HG02642 (cell line): ENCODE results near the gene CCND3.
"Not testable (repeated sequence)": the region's sequence is repeated elsewhere in the genome, so short reads cannot be mapped to it uniquely, and the experiment has no call there.

ENCODE experiments used
- ATAC-seq: cut with Tn5 transposase; IDR thresholded peaks from one replicate; pipeline ENCODE4 v1.9.1; 2021; ENCODE audit warnings: mild to moderate bottlenecking; ENCODE audit not compliant: unreplicated experiment, poor library complexity

The CCND3 gene

DNA sequence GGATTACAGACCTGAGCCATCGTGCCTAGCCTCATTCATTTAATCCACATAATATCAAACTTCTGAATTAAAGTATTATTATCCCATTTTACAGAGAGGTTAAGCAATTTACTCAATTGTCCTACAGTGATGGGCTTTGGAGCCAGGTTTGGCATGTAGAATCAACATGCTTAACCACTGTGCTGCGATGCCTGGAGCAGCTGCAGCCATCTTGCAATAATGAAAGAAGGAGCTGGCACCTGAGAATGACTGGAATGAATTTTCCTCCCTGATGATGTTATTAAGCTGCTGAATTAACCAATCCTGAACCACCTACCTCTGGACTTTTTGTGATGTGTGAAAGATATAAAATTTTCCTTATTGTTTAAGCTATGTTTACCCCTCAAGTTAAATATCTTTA lies 13.1 kb upstream of the CCND3 start:
- no peak for ATAC-seq

- ATAC-seq: no peak
Observed at GRCh38 chr6:41947581-41948220, 6.1 kb upstream of the CCND3 start.

DNA sequence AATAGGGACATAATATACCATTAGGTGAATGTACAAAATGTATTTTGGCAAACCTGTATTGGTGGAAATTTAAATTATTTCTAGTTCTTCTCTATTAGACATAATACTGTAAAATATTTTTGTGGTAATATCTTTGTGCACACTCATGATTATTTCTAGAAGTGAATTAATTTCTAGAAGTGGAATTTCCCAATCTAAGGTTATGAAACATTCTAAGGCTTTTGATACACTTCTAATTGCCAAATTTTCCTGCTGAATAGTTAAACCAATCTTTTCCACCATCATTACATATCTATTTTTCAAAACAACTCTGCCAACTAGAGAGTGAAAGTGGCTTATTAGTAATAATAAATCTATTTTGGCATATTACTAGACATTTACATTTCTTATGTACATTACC lies 1.8 kb upstream of the CCND3 start:
- no peak for ATAC-seq

DNA sequence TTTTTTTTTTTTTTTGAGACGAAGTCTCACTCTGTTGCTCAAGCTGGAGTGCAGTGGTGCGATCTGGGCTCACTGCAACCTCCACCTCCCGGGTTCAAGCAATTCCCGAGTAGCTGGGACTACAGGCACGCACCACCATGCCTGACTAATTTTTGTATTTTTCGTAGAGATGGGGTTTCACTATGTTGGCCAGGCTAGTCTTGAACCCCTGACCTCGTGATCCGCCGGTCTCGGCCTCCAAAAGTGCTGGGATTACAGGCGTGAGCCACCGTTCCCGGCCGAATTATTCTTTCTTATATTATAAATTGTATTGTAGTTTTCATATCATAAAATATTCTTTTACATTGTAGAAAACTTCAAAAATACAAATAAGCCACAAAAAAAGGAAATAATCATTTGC lies 1.3 kb upstream of the CCND3 start:
- ATAC-seq: not testable (repeated sequence)

DNA sequence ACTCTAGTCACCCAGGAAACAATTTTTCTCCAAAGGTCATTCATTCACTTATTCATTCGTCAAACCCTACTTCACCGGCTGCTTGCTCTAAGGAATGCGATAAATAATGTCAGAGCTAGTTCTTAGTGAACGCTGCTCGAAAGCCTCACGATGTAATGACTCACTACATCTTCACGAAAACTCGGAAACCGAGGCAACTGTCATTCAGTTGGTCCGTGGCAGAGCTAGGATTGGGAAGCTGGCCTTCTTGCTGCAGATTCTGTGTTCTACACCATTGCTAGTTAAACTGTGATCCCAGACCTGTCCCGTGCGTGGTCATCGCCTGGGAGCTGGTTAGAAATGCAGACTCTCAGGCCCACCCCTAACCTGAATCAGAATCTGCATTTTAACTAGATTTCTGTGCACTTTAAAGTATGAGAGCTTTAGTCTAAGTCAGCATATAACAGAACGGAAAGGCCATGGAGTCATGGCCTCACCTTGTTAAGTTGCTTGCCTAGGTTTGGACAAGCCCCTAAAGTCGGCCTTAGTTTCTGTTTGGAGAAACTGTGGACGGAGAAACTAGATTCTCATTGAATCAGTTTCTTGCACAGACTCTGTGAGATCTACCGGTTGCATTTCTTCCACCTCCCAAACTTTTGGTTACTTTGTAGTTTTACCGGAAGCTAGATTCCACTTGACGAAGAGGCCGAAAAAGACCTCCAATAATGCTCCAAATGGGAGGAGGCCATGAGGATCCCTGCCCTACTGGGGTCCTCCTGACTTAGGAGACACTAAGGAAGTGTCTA lies 651 bp upstream of the CCND3 start:
- ATAC-seq: no peak

GRCh38 chr6:41940759-41941279 lies 789 bp downstream of the CCND3 start:
- ATAC-seq: peak; percentile 5

- no peak for ATAC-seq
Observed at GRCh38 chr6:41939848-41940758, 1.5 kb downstream of the CCND3 start.

DNA sequence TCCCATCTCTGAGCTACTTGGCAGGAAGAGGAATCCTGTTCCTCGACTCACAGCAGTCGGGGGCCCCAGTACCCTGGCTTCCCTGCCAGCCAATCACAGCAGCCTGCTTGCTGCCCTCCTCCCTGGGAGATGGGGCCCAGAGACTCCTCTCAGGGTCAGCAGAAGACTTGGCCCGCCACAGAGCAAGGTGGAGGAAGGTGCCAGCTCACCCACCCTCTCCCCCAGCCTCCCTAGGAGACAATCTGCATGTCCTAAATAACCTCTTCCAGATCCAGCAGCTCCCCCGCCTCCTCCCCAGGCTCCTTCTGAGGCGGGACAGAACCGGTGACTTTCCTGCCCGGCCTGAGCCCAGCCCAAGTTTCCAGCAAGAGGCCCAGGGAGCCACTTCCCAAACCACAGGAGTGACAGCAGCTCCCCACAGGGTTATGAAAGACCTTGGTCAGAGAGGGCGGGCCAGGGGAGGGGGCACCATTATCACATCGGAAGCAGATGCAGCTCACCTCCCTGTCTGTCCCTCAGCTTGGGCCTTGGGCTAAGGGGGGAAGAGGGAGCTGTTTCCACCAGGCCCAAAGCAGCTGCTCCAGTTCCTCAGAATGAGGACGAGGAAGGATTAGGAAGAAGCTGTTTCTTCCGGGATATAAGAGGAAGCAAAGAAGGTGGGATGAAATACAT lies 2.3 kb downstream of the CCND3 start:
- no peak for ATAC-seq

DNA sequence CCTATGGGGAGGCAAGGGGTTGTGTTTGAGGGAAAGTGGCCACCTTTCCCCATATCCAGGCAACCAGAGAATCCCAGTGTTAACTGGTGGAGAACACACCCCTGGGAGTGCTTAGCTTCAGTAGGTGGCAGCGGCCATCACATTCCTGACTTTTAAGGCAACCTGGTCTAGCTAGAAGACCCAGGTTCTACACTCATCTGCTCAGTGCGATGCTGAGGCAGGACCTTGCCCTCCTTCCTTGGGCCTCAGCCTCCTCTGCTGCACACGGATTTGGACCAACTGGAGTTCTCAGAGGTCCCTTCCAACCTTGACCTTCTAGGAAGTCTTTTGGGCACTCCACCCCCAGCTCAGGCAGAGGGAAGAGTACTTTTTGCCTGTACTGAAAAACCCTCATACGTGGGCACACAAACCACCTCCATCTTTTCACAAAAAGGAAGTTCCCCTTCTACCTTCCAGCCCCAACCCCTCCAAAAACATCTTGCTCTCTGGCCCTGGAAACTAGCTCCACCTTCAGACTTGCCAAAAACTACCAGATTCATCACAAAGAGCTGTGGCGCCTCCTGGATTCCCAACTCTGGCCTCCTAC lies 2.9 kb downstream of the CCND3 start:
- no peak for ATAC-seq

DNA sequence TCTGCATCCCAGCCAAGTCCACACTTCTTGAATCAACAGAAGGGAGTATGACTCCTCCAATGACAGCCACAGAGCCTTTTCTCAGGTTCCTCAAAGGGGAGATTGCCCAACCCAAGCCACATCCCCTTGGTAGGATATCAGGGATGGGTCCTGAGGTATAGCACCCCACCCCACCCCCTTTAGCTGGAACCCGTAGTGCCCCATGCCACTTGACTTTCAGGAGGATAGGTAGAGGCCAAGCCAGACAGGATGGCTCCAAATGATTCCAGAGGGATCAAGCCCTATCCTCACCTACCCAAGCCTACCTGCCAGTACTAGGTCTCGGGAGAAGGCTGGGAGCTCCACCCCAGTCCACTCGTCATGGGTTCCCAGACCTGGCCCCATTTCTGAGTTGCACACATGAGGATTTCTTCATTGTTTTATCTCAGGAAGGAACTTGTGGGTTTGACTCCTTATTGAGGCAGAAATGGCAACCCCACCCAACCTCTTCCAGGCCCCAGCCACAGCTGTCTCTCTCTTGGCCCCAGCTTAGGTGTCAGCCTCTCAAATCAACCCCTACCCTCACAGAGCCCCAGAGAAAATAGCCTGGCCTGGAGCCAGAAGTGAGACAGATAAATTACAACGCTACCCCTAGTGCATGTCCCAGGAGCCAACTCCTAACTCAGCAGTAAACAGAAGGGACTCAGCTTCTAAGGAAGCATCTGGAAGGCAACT lies 3.6 kb downstream of the CCND3 start:
- ATAC-seq: no peak

GRCh38 chr6:41937472-41937860 lies 4.1 kb downstream of the CCND3 start:
- ATAC-seq: no peak

DNA sequence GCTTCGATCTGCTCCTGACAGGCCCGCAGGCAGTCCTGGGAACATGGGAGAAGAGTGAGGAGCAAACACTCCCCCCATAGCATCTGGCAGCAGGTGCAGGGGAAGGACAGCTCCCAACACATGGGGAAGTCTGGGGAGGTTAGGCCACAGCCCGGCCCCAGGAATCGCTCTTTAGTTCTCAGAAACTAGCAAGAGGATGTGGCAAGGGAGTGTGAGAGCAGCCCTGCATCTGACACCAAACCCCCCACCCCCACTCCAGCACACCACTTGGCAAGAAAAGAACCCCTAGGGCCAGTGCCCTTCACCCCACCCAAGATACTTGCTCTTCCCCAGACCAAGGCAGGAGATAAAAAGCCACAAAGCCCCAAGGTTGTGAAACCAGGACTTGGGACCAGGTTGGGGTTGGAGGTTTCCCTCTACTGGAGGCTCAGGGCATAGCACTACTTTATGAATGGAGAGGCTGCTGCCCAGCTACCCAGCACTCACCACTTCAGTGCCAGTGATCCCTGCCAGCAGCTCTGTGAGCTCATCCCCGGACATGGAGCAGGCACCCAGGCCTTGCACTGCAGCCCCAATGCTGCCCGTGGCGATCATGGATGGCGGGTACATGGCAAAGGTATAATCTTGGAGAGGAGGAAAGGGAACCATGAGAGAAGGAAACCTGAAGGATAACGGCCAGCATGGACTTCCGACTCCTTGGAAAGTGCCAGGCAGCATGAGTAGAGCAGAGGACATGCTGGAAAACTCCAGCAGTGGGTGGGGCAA lies 5.4 kb downstream of the CCND3 start:
- peak; percentile 45 for ATAC-seq

DNA sequence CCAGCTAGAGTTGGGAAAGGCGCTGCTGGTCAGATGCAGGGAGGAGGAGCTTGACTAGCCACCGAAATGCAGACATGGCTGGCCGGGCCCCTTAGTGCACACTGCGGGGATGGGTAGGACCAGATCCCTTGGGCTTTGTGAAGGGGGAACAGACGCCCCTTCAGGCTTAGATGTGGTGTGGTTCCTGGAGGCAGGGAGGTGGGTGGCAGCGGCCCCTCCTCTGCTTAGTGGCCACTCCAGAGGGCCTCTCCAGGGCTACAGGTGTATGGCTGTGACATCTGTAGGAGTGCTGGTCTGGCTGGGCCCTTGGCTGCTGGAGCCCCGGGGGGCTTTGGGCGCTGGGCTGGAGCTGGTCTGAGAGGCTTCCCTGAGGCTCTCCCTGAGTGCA lies 5.9 kb downstream of the CCND3 start:
- ATAC-seq: no peak

DNA sequence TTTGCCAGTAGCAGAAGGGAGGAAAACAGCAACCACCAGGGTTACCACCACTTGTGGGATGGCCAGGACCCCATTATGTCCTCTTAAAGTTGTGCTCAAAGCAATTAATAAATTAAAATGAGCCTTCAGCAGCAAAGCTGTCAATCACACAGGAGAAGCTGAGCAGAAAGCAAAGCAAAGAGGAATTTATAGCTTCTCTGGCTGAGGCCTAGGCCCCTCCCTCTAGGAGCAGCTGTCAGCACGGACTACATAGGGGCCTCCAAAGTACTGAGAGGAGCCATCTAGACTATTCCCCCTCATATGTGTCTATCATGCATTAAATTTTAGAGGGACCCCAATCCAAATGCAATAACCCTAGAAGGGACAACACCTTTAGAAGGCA lies 6.4 kb downstream of the CCND3 start:
- no peak for ATAC-seq

DNA sequence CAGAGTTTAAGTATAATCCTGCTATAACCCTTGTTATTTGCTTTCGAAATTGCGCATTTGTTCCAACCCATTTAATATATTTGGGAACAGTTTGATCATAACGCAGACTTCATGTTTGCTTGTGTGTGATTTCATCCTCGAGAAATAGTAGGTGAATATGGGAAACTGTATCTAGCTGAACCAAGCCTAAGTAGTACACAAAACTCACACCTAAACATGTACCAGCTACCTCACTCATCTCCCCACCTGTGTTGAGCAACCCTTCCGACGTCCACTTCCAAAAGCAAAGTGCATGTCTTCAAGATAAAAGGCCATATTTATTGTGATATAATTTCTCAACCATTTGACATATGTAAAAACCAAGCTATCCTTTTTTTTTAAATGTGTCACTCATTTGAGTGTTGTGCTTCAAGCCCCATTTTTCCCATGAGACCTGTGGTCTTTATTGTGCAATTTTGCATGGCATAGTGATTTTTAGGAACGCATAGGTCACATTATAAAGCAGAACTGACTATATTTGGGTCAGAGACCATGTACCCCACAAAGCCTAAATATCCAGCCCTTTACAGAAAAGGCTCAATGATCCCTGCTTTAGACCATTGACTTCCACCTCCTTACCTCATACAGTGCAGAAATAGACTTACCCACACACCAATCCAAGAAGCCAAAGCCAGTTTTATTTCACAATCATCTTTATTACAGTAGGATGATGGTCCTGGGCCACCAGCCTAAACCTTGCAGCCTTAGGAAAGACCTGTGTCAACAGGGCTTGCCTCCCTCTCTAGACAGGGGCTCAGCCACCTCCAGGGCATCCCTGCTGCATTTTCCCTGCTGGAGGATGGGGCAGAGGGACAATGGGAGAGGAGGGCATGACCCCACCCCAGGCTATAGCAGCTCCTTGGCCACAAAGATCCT lies 7.1 kb downstream of the CCND3 start:
- ATAC-seq: no peak

GRCh38 chr6:41932378-41932777 lies 9.2 kb downstream of the CCND3 start:
- no peak for ATAC-seq

DNA sequence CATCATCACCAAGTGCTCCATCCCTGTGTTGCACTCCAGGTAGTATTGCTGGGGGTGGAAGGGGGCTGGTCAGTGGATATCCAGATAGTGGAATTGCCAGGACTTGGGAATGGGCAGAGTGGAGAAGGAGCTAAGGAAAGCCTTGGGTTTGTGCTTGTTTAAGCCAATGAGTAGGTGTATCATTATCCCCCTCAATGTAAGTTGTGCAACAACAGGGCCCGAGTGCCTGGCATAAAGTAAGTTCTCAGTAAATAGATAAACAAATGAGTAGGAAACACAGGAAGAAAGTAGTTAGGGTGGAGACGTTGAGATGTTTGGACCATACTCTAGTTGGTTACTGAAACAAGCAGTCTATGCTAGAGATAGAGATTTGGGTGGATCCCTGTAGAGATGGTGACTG lies 9.8 kb downstream of the CCND3 start:
- ATAC-seq: no peak

- no peak for ATAC-seq
Observed at GRCh38 chr6:41929924-41930323, 11.7 kb downstream of the CCND3 start.
